PFSK-1 (cell line): ENCODE data around the gene ATG16L2.

ENCODE experiments used
- FOXP2 ChIP-seq: optimal IDR thresholded peaks from 2 replicates; pipeline ENCODE3; 2011; ENCODE audit warnings: borderline replicate concordance, control low read depth, inconsistent platforms; ENCODE audit not compliant: insufficient read depth; ENCODE audit errors: extremely low read length, extremely low read depth
- POLR2AphosphoS5 ChIP-seq: IDR thresholded peaks from 2 replicates; pipeline ENCODE4 v1.6.1; 2012; ENCODE audit warnings: low read depth, mild to moderate bottlenecking, control low read depth, low read length, moderate library complexity
- REST ChIP-seq, 2 experiments: IDR thresholded peaks; 2 replicates each; pipeline versions ENCODE4 v1.6.1 to v1.8.0; 2011 to 2012; ENCODE audit warnings: low read depth in 2 of 2, low read length in 2 of 2, control low read depth in 1 of 2, inconsistent platforms in 1 of 2, mild to moderate bottlenecking in 1 of 2, moderate library complexity in 1 of 2; ENCODE audit not compliant: insufficient read depth in 1 of 2
- SIN3A ChIP-seq: IDR thresholded peaks from 2 replicates; pipeline ENCODE4 v1.6.1; 2012; ENCODE audit warnings: mild to moderate bottlenecking, low read length, moderate library complexity, borderline replicate concordance; ENCODE audit not compliant: insufficient read depth
- TAF1 ChIP-seq: IDR thresholded peaks from 2 replicates; pipeline ENCODE4 v1.6.1; 2012; ENCODE audit warnings: low read length, control low read depth, borderline replicate concordance; ENCODE audit not compliant: insufficient read depth

ATG16L2 gene

GRCh38 chr11:72864702-72865655, 50.8 kb downstream of the ATG16L2 start:
- TF ChIP-seq POLR2AphosphoS5 (no peak), FOXP2 (no peak)

GRCh38 chr11:72867970-72868369, 53.8 kb downstream of the ATG16L2 start:
- TF ChIP-seq SIN3A (no peak), POLR2AphosphoS5 (no peak), FOXP2 (no peak), TAF1 (no peak), REST (IDR thresholded peaks at IDR 0.05; ENCODE audit: insufficient read depth in 1 of 2, low read depth in 2 of 2, low read length in 2 of 2) (no peak)

- no peak for TF ChIP-seq SIN3A
- TF ChIP-seq TAF1: no peak
- TF ChIP-seq POLR2AphosphoS5: no peak
- no peak for TF ChIP-seq FOXP2
Observed at GRCh38 chr11:72869831-72870230, 55.6 kb downstream of the ATG16L2 start.

GRCh38 chr11:72871119-72871518, 56.9 kb downstream of the ATG16L2 start:
- TF ChIP-seq POLR2AphosphoS5 (no peak), TAF1 (no peak), FOXP2 (no peak), REST (IDR thresholded peaks at IDR 0.05; ENCODE audit: insufficient read depth in 1 of 2, low read depth in 2 of 2, low read length in 2 of 2) (no peak), SIN3A (no peak)

- TF ChIP-seq FOXP2 (no peak), TAF1 (no peak), POLR2AphosphoS5 (no peak), REST (IDR thresholded peaks at IDR 0.05; ENCODE audit: insufficient read depth in 1 of 2, low read depth in 2 of 2, low read length in 2 of 2) (no peak), SIN3A (no peak)
Observed at GRCh38 chr11:72872012-72872411, 57.8 kb downstream of the ATG16L2 start.

- TF ChIP-seq TAF1 (no peak), FOXP2 (no peak), SIN3A (no peak), REST (IDR thresholded peaks at IDR 0.05; ENCODE audit: insufficient read depth in 1 of 2, low read depth in 2 of 2, low read length in 2 of 2) (no peak), POLR2AphosphoS5 (no peak)
Observed at GRCh38 chr11:72875736-72876135, 61.5 kb downstream of the ATG16L2 start.
